KBM-7 (cell line): Measurements from ENCODE around the gene SLC36A1.

Source experiments
- DNase-seq: peaks from one replicate; pipeline ENCODE4 v3.0.0-alpha.2; 2015
- in situ Hi-C: fragments of 300-500 bp; cut with MboI; formaldehyde crosslinking; loops from 2 replicates; pipeline ENCODE4 v1.14.3; 2020; ENCODE audit warnings: low sequenced_read_pairs, low pct_unique_long_range_greater_than_20kb, mixed read lengths

Gene SLC36A1

GRCh38 chr5:151520294-151520693 lies 72.9 kb downstream of the SLC36A1 start:
- in situ Hi-C loops: no loop called here
- DNase-seq: no peak

GRCh38 chr5:151522226-151522625 lies 74.8 kb downstream of the SLC36A1 start:
- in situ Hi-C loops: no loop called here
- DNase-seq: no peak

- peak; percentile 66 for DNase-seq
- in situ Hi-C loops: no loop called here
Observed at GRCh38 chr5:151523335-151523734, 75.9 kb downstream of the SLC36A1 start.

- in situ Hi-C loops: no loop called here
Observed at GRCh38 chr5:151528153-151528552, 80.8 kb downstream of the SLC36A1 start.

GRCh38 chr5:151528996-151529395 lies 81.6 kb downstream of the SLC36A1 start:
- DNase-seq: no peak
- in situ Hi-C loops: no loop called here

More at GRCh38 chr5:151528153-151528552, 80.8 kb downstream of the SLC36A1 start:
- no peak for DNase-seq

- in situ Hi-C loops: no loop called here
- DNase-seq: no peak
Observed at GRCh38 chr5:151531581-151531980, 84.2 kb downstream of the SLC36A1 start.

GRCh38 chr5:151532416-151532815 lies 85.0 kb downstream of the SLC36A1 start:
- in situ Hi-C loops: no loop called here
- DNase-seq: no peak

GRCh38 chr5:151534350-151534749 lies 86.9 kb downstream of the SLC36A1 start:
- no peak for DNase-seq
- in situ Hi-C loops: no loop called here

- in situ Hi-C loops: no loop called here
- no peak for DNase-seq
Observed at GRCh38 chr5:151537044-151537443, 89.6 kb downstream of the SLC36A1 start.

GRCh38 chr5:151541571-151541970 lies 94.2 kb downstream of the SLC36A1 start:
- no peak for DNase-seq

More at GRCh38 chr5:151541571-151541970, 94.2 kb downstream of the SLC36A1 start:
- in situ Hi-C loops: no loop called here
